Choroid plexus epithelial cell (primary cell): ENCODE data around the gene RAB2B.

Experiments used
- DNase-seq: peaks from one replicate; pipeline ENCODE4 v3.0.0-alpha.2; 2010; ENCODE audit warnings: low read depth
- H3K4me3 ChIP-seq: 2 replicates; pipeline ENCODE4 v1.5.1; 2011; ENCODE audit warnings: low read depth, mild to moderate bottlenecking, control low read depth, low read length, moderate library complexity
- CTCF ChIP-seq: conservative IDR thresholded peaks from 2 replicates; pipeline ENCODE4 v1.5.1; 2011; ENCODE audit warnings: low read depth, mild to moderate bottlenecking, control low read depth, inconsistent platforms, low read length, moderate library complexity

RAB2B gene

GRCh38 chr14:21476925-21477681 lies at the start of gene RAB2B, which contains the start of gene TOX4:
TSS of gene RAB2B (minus strand) at chr14:21476959. CDS start at chr14:21476872, 87 bp downstream.
TSS of gene TOX4 (plus strand) at chr14:21477195. CDS start at chr14:21477279, 84 bp downstream.
- DNase-seq: peak; percentile 99
- peak; percentile 99 for TF ChIP-seq CTCF
- peak within 1 kb of the TSS; percentile 78 for H3K4me3 ChIP-seq

GRCh38 chr14:21525962-21526671 lies 49.4 kb upstream of the RAB2B start, which contains the start of gene SALL2:
TSS of gene SALL2 (minus strand) at chr14:21526346. CDS start at chr14:21526127, 219 bp downstream.
- H3K4me3 ChIP-seq: peak within 1 kb of the TSS; percentile 81
- DNase-seq: peak; percentile 79
- TF ChIP-seq CTCF: no peak

- TF ChIP-seq CTCF: no peak
- H3K4me3 ChIP-seq: peak overlapping the region; percentile 81
- DNase-seq: peak; percentile 45
Measured at GRCh38 chr14:21525571-21525961, 48.8 kb upstream of the RAB2B start.

- no peak for DNase-seq
- peak overlapping the region; percentile 81 for H3K4me3 ChIP-seq
Measured at GRCh38 chr14:21524575-21525490, 48.1 kb upstream of the RAB2B start.

GRCh38 chr14:21523203-21523602 lies 46.4 kb upstream of the RAB2B start:
- no peak for DNase-seq
- no peak for TF ChIP-seq CTCF
- no peak overlapping the region for H3K4me3 ChIP-seq

More at GRCh38 chr14:21524575-21525490, 48.1 kb upstream of the RAB2B start:
- TF ChIP-seq CTCF: no peak

GRCh38 chr14:21521501-21521900 lies 44.7 kb upstream of the RAB2B start:
- DNase-seq: peak; percentile 57
- no peak overlapping the region for H3K4me3 ChIP-seq
- no peak for TF ChIP-seq CTCF
